GM21360 (cell line): ENCODE results near the gene GFI1B.
"Not testable (repeated sequence)": the region's sequence is repeated elsewhere in the genome, so short reads cannot be mapped to it uniquely, and the experiment has no call there.

Experiments
- ATAC-seq: cut with Tn5 transposase; IDR thresholded peaks from one replicate; pipeline ENCODE4 v1.9.1; 2021; ENCODE audit warnings: mild to moderate bottlenecking, moderate library complexity; ENCODE audit not compliant: unreplicated experiment

Gene GFI1B

GRCh38 chr9:132990781-132991180, 12.3 kb downstream of the GFI1B start:
- no peak for ATAC-seq

- ATAC-seq: no peak
Measured at GRCh38 chr9:132991351-132992300, 13.1 kb downstream of the GFI1B start.

- ATAC-seq: no peak
Measured at GRCh38 chr9:132993511-132993939, 15.0 kb downstream of the GFI1B start.

GRCh38 chr9:132994410-132995120, 16.1 kb downstream of the GFI1B start:
- ATAC-seq: no peak

- no peak for ATAC-seq
Measured at GRCh38 chr9:132995121-132995420, 16.6 kb downstream of the GFI1B start.

GRCh38 chr9:132995879-132996278, 17.4 kb downstream of the GFI1B start:
- no peak for ATAC-seq

- no peak for ATAC-seq
Measured at GRCh38 chr9:132996526-132996925, 18.0 kb downstream of the GFI1B start.

GRCh38 chr9:132997591-132997990, 19.1 kb downstream of the GFI1B start:
- no peak for ATAC-seq

GRCh38 chr9:132998221-132998620, 19.7 kb downstream of the GFI1B start:
- not testable (repeated sequence) for ATAC-seq

GRCh38 chr9:132998831-132999635, 20.5 kb downstream of the GFI1B start:
- ATAC-seq: no peak

- no peak for ATAC-seq
Measured at GRCh38 chr9:133002147-133003070, 23.9 kb downstream of the GFI1B start.

- ATAC-seq: no peak
Measured at GRCh38 chr9:133003071-133003461, 24.6 kb downstream of the GFI1B start.

GRCh38 chr9:133003671-133004090, 25.2 kb downstream of the GFI1B start:
- no peak for ATAC-seq

- no peak for ATAC-seq
Measured at GRCh38 chr9:133004091-133004998, 25.9 kb downstream of the GFI1B start.

- no peak for ATAC-seq
Measured at GRCh38 chr9:133004999-133005760, 26.7 kb downstream of the GFI1B start.

- ATAC-seq: no peak
Measured at GRCh38 chr9:133005957-133006356, 27.5 kb downstream of the GFI1B start.

- ATAC-seq: no peak
Measured at GRCh38 chr9:133006731-133007352, 28.3 kb downstream of the GFI1B start.

GRCh38 chr9:133008406-133008805, 29.9 kb downstream of the GFI1B start:
- no peak for ATAC-seq
